GM18861 (cell line): Measurements from ENCODE around the gene NSD2.
"Not testable (repeated sequence)": the region's sequence is repeated elsewhere in the genome, so short reads cannot be mapped to it uniquely, and the experiment has no call there.

ENCODE experiments used
- ATAC-seq: cut with Tn5 transposase; IDR thresholded peaks from one replicate; pipeline ENCODE4 v1.9.1; 2021; ENCODE audit not compliant: unreplicated experiment

The NSD2 gene

GRCh38 chr4:1997712-1998111 lies 126.5 kb downstream of the NSD2 start:
- no peak for ATAC-seq

GRCh38 chr4:1998296-1998695 lies 127.1 kb downstream of the NSD2 start:
- no peak for ATAC-seq

- ATAC-seq: not testable (repeated sequence)
Measured at GRCh38 chr4:1999308-1999707, 128.1 kb downstream of the NSD2 start.

- not testable (repeated sequence) for ATAC-seq
Measured at GRCh38 chr4:2003361-2003760, 132.2 kb downstream of the NSD2 start.

GRCh38 chr4:2006367-2006766 lies 135.2 kb downstream of the NSD2 start:
- no peak for ATAC-seq

GRCh38 chr4:2006956-2007653 lies 135.9 kb downstream of the NSD2 start:
- no peak for ATAC-seq

GRCh38 chr4:2007804-2008670 lies 136.8 kb downstream of the NSD2 start:
- no peak for ATAC-seq

- no peak for ATAC-seq
Measured at GRCh38 chr4:2008671-2008920, 137.4 kb downstream of the NSD2 start.

- peak; percentile 74 for ATAC-seq
Measured at GRCh38 chr4:2008921-2009650, 137.9 kb downstream of the NSD2 start, which contains the start of gene NELFA. Gene NELFA (minus strand): TSS chr4:2008974. CDS start chr4:2008959, 15 bp downstream.

GRCh38 chr4:2009651-2010233 lies 138.5 kb downstream of the NSD2 start:
- no peak for ATAC-seq

- no peak for ATAC-seq
Measured at GRCh38 chr4:2011583-2011982, 140.4 kb downstream of the NSD2 start.

- ATAC-seq: no peak
Measured at GRCh38 chr4:2015008-2015407, 143.8 kb downstream of the NSD2 start.

GRCh38 chr4:2021358-2022018 lies 150.3 kb downstream of the NSD2 start:
- not testable (repeated sequence) for ATAC-seq

- ATAC-seq: no peak
Measured at GRCh38 chr4:2024683-2025082, 153.5 kb downstream of the NSD2 start.

GRCh38 chr4:2025817-2026216 lies 154.6 kb downstream of the NSD2 start:
- no peak for ATAC-seq

- not testable (repeated sequence) for ATAC-seq
Measured at GRCh38 chr4:2027120-2027519, 155.9 kb downstream of the NSD2 start.

GRCh38 chr4:2031161-2031560 lies 160.0 kb downstream of the NSD2 start:
- ATAC-seq: not testable (repeated sequence)
